ENCODE measurements around the gene BACE1.

Gene BACE1

DNA sequence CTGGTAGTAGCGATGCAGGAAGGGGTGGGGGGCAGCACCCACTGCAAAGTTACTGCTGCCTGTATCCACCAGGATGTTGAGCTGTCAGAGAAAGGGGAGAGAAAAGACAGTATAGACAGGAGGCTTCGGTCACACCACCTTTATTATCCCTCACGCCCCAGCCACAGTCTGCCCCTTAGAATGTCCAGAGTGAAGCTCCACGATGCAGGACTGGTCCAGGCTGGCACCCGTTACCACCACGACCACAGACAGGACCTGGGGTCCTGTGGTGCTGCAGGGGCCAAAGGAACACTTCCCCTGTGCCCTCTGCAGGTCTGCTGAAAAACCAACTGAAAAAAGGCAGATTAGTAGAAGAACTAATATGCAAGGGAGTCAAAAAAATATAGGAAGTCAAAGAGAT lies 19.2 kb downstream of the BACE1 start:
- H3K27ac ChIP-seq, result no peak overlapping the region
- TF ChIP-seq, protein P1, sequence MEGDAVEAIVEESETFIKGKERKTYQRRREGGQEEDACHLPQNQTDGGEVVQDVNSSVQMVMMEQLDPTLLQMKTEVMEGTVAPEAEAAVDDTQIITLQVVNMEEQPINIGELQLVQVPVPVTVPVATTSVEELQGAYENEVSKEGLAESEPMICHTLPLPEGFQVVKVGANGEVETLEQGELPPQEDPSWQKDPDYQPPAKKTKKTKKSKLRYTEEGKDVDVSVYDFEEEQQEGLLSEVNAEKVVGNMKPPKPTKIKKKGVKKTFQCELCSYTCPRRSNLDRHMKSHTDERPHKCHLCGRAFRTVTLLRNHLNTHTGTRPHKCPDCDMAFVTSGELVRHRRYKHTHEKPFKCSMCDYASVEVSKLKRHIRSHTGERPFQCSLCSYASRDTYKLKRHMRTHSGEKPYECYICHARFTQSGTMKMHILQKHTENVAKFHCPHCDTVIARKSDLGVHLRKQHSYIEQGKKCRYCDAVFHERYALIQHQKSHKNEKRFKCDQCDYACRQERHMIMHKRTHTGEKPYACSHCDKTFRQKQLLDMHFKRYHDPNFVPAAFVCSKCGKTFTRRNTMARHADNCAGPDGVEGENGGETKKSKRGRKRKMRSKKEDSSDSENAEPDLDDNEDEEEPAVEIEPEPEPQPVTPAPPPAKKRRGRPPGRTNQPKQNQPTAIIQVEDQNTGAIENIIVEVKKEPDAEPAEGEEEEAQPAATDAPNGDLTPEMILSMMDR (conservative IDR thresholded peaks at IDR 0.05), result no peak

DNA sequence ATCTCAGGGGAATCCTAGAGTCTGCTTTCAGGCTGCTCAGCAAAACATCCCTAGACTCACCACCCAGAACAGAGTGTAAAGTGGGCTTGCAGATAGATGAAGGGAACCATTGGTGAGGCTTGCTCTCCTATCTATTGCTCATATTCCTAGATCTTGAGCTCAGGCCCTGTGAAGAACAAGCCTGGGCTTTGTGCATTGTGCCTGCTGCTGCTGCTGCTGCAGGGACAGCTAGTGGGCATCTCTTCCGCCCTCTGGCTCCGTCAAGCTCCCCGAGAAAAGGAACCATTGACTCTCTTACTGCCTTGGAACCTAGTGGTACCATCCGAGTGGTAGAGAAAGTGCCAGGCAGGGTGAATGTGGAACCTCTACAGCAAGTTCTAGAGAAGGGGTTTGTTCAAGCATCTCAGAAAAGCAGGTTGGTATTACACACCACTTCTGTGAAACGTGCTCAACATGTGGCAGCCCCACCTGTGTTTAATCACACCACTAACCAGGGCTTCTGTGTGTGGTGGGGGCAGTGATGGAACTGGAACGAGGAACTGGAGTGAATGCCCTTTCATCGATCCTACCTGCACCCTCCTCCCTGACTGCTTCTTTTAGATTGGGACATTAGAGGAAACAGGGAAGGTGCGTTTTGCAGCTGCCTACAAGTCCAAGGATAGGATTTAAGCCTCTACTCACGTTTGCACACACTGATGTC lies 20.5 kb downstream of the BACE1 start:
- TF ChIP-seq, protein P1 (conservative IDR thresholded peaks at IDR 0.05), result no peak
- H3K27ac ChIP-seq, result no peak overlapping the region

DNA sequence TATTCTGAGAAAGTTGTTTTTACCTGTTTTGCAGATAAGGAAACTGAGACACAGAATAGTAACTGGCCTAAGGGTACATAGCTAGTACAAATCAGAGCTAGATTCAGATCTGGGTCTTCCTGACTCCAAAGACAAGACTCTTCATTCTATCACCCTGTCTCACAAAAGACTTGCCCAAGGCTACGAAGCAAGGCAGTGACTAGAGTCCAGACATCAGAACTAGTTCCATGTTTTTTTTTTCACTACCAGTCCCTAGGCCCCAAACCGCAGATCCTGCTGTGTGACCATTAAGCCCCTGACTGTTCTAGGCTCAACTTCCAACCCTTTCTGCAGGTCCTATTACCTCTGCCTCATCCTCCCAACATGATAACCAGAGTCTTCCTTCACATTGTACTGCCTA lies 23.4 kb downstream of the BACE1 start:
- TF ChIP-seq, protein P1 (conservative IDR thresholded peaks at IDR 0.05), result no peak
- no peak overlapping the region for H3K27ac ChIP-seq

DNA sequence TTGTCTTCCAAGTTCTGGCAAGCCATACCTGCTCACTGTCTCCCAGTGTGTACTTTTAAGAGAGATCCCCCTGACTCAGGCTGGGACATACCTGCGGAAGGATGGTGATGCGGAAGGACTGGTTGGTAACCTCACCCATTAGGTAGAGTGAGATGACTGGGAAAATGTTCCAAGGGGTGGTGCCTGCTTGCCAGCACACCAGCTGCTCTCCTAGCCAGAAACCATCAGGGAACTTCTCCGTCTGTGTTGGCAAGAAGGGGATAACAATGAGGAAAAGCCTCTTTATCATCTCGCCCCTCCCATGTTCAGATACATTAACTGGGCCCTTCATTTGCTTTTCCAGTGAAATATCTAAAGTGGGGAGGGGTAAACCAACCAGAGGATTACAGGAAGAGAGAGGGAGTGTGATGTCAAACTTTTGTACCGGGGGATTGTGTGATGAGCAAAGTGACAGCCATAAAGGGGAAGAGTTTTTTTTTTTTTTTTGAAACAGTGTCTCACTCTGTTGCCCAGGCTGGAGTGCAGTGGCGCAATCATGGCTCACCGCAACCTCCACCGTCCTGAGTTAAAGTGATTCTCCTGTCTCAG lies 25.2 kb downstream of the BACE1 start, which contains the start of gene BACE1-AS:
Gene BACE1-AS (plus strand): TSS at position 538 of the 588 bp plus-strand sequence.
- TF ChIP-seq, protein P1 (conservative IDR thresholded peaks at IDR 0.05), result no peak
- no peak within 1 kb of the TSS for H3K27ac ChIP-seq

DNA sequence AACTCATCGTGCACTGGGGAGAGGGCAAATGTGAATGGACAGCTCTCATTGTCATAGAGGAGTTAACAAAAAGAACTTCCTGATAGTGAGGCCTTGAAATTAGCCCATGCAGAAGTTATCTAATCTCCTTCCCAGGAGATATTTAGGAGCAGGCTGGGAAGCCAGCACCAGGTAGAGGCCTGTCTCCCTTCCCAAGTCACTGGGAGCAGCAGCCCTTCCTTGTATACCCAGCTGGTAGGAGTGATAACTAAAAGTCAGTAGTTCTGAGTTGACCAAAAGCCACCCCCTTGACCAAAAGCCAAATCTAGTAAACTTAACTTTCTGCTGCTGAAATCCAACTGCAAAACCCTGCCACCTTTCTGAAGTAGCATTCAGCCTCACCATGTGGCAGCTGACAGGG lies 26.3 kb downstream of the BACE1 start:
- H3K27ac ChIP-seq, result no peak overlapping the region
- TF ChIP-seq, protein P1 (conservative IDR thresholded peaks at IDR 0.05), result no peak

DNA sequence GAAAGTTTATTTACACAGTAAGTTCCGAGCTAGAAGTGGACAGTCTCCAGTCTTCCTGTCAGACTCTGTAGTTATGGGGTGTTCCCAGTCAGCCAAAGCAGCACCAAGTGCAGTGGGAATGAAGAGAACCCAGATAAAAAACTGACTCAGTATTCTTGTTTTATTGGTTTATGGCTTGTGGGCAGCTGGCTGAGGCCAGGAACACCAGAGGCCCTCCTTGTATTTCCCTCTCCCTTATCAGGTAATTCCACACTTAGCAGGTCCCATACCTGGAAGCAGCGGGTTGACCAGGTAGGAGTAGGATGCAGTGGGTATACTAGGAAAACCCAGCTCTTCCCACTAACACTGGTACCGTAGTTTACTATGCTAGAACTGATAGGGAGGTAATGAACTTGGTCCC lies 28.4 kb downstream of the BACE1 start:
- TF ChIP-seq, protein P1 (conservative IDR thresholded peaks at IDR 0.05), result no peak
- no peak overlapping the region for H3K27ac ChIP-seq

DNA sequence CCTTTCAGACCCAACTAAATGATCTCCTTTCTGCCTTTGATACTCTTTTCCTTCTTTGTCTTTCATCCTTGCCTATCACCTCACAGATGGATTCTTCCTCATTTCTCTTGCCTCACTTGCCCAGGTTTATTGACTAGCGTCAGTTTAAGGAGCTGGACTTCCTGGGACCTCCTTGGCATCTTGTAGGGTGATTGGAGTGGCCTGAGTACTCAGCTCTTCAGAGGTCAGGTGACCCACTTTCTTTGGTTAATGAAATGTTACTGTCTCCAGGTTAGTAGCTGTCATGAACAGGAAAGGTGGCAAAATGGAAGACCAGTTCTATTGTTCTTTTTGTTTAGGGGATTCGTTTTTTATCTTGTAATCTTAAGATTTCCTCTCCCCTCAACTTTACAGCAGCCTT lies 29.5 kb downstream of the BACE1 start:
- H3K27ac ChIP-seq, result no peak overlapping the region

More for the DNA sequence above, 29.5 kb downstream of the BACE1 start:
- TF ChIP-seq, protein P1 (conservative IDR thresholded peaks at IDR 0.05), result no peak
